Esophagus squamous epithelium (tissue), 4 donors: ENCODE results near the gene KAZN.

ENCODE experiments used
- POLR2A ChIP-seq, 4 donors: fragments of 450-650 bp; IDR thresholded peaks; one replicate each; pipeline ENCODE4 v1.6.1; 2017; ENCODE audit warnings: antibody characterized with exemption in 4 of 4, mild to moderate bottlenecking in 4 of 4, moderate library complexity in 3 of 4
- TF ChIP-seq, protein P1 (sequence below), 6 experiments: fragments of 450-650 bp in 4 of 6; fragments of 200-600 bp in 2 of 6; sonication (generic) in 2 of 6; IDR thresholded peaks; one replicate each; pipeline ENCODE4 v1.5.1; 2016 to 2019; ENCODE audit warnings: antibody characterized with exemption in 6 of 6, mild to moderate bottlenecking in 4 of 6, moderate library complexity in 4 of 6

DNA sequence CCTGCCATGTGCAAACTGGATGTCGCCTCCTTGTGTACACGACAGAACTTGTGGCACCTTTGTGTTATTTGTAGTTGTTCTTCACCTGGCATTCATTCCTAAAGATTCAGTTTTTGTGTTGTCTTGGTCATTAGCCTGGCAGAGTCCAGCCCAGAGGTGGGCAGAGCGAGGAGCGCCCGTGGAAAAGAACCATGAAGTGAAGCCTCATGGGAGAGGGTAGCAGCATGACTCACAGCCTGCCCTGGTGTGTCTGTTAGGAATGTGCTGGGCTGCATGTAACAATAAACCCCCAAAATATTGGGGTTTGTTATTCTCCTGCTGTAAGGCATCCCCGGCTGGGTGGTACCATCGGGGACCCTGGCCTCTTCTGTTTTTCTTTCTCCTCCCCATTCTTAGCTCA is 430.1 kb downstream of the KAZN start:
- TF ChIP-seq, protein P1, sequence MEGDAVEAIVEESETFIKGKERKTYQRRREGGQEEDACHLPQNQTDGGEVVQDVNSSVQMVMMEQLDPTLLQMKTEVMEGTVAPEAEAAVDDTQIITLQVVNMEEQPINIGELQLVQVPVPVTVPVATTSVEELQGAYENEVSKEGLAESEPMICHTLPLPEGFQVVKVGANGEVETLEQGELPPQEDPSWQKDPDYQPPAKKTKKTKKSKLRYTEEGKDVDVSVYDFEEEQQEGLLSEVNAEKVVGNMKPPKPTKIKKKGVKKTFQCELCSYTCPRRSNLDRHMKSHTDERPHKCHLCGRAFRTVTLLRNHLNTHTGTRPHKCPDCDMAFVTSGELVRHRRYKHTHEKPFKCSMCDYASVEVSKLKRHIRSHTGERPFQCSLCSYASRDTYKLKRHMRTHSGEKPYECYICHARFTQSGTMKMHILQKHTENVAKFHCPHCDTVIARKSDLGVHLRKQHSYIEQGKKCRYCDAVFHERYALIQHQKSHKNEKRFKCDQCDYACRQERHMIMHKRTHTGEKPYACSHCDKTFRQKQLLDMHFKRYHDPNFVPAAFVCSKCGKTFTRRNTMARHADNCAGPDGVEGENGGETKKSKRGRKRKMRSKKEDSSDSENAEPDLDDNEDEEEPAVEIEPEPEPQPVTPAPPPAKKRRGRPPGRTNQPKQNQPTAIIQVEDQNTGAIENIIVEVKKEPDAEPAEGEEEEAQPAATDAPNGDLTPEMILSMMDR (IDR thresholded peaks at IDR 0.05) = no peak
- TF ChIP-seq POLR2A (IDR thresholded peaks at IDR 0.05) = no peak
